Neuronal stem cell (in vitro differentiated cells): ENCODE results near the gene STAT5A.

Source experiments
- DNase-seq: peaks from one replicate; pipeline ENCODE4 v3.0.0-alpha.2; 2013; ENCODE audit warnings: low spot score
- H2AFZ ChIP-seq: one replicate; pipeline ENCODE4 v1.6.1; 2013; ENCODE audit warnings: mild to moderate bottlenecking, low read length, inconsistent platforms
- H2AK5ac ChIP-seq: 2 replicates; pipeline ENCODE4 v1.6.1; 2013; ENCODE audit warnings: low read depth, mild to moderate bottlenecking, inconsistent platforms, low read length, moderate library complexity, mixed read lengths
- H2BK120ac ChIP-seq: 2 replicates; pipeline ENCODE4 v1.6.1; 2013; ENCODE audit warnings: low read depth, mild to moderate bottlenecking, inconsistent platforms, low read length, moderate library complexity, mixed read lengths
- H2BK12ac ChIP-seq: one replicate; pipeline ENCODE4 v1.6.1; 2013; ENCODE audit warnings: low read length, inconsistent platforms
- H2BK15ac ChIP-seq: 2 replicates; pipeline ENCODE4 v1.6.1; 2013; ENCODE audit warnings: mild to moderate bottlenecking, low read length, inconsistent platforms, mixed read lengths
- H2BK5ac ChIP-seq: one replicate; pipeline ENCODE4 v1.6.1; 2013; ENCODE audit warnings: inconsistent platforms, mild to moderate bottlenecking, low read length, moderate library complexity
- H3K14ac ChIP-seq: one replicate; pipeline ENCODE4 v1.6.1; 2013; ENCODE audit warnings: low read length, inconsistent platforms
- H3K18ac ChIP-seq: 2 replicates; pipeline ENCODE4 v1.6.1; 2013; ENCODE audit warnings: low read length, inconsistent platforms
- H3K23ac ChIP-seq: 2 replicates; pipeline ENCODE4 v1.6.1; 2013; ENCODE audit warnings: low read depth, mild to moderate bottlenecking, mixed read lengths, low read length, inconsistent platforms; ENCODE audit not compliant: poor library complexity
- H3K27ac ChIP-seq: replicated peaks from 3 replicates; pipeline ENCODE4 v1.5.1; 2013; ENCODE audit warnings: low read length, inconsistent platforms
- H3K27me3 ChIP-seq, 3 experiments: 2 replicates each; pipeline ENCODE4 v1.6.1; 2013; ENCODE audit warnings: low read length in 3 of 3, mild to moderate bottlenecking in 2 of 3, inconsistent platforms in 1 of 3, low read depth in 1 of 3, mixed read lengths in 1 of 3, moderate library complexity in 1 of 3; ENCODE audit not compliant: control insufficient read depth in 3 of 3, insufficient read depth in 3 of 3
- H3K36me3 ChIP-seq, 2 donors: replicated peaks in 1 of 2; 2 replicates each; pipeline ENCODE4 v1.6.1; 2013; ENCODE audit warnings: low read length in 2 of 2; ENCODE audit not compliant: control insufficient read depth in 2 of 2, insufficient read depth in 2 of 2
- H3K4ac ChIP-seq: 2 replicates; pipeline ENCODE4 v1.6.1; 2013; ENCODE audit warnings: inconsistent platforms, mild to moderate bottlenecking, low read length, moderate library complexity
- H3K4me1 ChIP-seq, 2 donors: 1 replicate in 1 of 2; 2 replicates in 1 of 2; pipeline ENCODE4 v1.6.1; 2013; ENCODE audit warnings: low read length in 2 of 2, low read depth in 1 of 2; ENCODE audit not compliant: control insufficient read depth in 2 of 2, insufficient read depth in 1 of 2
- H3K4me2 ChIP-seq: one replicate; pipeline ENCODE4 v1.6.1; 2013; ENCODE audit warnings: mild to moderate bottlenecking, low read length, inconsistent platforms; ENCODE audit not compliant: insufficient read depth, poor library complexity, severe bottlenecking
- H3K4me3 ChIP-seq, 2 donors: 2 replicates each; pipeline ENCODE4 v1.5.1; 2013; ENCODE audit warnings: low read length in 2 of 2, mild to moderate bottlenecking in 2 of 2, inconsistent platforms in 1 of 2, moderate library complexity in 1 of 2
- H3K79me1 ChIP-seq: one replicate; pipeline ENCODE4 v1.6.1; 2013; ENCODE audit warnings: low read depth, mild to moderate bottlenecking, inconsistent platforms, low read length, moderate library complexity
- H3K9ac ChIP-seq: one replicate; pipeline ENCODE4 v1.6.1; 2013; ENCODE audit warnings: mild to moderate bottlenecking, low read depth, low read length, inconsistent platforms; ENCODE audit not compliant: poor library complexity
- H3K9me3 ChIP-seq, 2 donors: replicated peaks in 1 of 2; 2 replicates each; pipeline versions ENCODE3 to v1.6.1; 2013; ENCODE audit warnings: low read length in 2 of 2, mild to moderate bottlenecking in 2 of 2, inconsistent platforms in 1 of 2, low read depth in 1 of 2, mixed read lengths in 1 of 2, moderate library complexity in 1 of 2; ENCODE audit not compliant: control insufficient read depth in 2 of 2, insufficient read depth in 1 of 2
- H4K8ac ChIP-seq: one replicate; pipeline ENCODE4 v1.6.1; 2013; ENCODE audit warnings: low read depth, mild to moderate bottlenecking, inconsistent platforms, low read length, moderate library complexity
- H4K91ac ChIP-seq: one replicate; pipeline ENCODE4 v1.6.1; 2013; ENCODE audit warnings: low read length, low read depth, mild to moderate bottlenecking, inconsistent platforms; ENCODE audit not compliant: poor library complexity
- WGBS, 2 donors: extraction: QIAGEN DNeasy Blood & Tissue Kit; methylation state at CpG; one replicate each; pipeline ENCODE4 v1.1.7; 2013; ENCODE audit warnings: missing lambda C conversion rate in 2 of 2, mixed read lengths in 1 of 2; ENCODE audit not compliant: insufficient read length in 2 of 2, insufficient replicate concordance in 1 of 2; ENCODE audit errors: extremely low coverage in 2 of 2; 5-methylcytosine and 5-hydroxymethylcytosine counted together

Gene STAT5A

DNA sequence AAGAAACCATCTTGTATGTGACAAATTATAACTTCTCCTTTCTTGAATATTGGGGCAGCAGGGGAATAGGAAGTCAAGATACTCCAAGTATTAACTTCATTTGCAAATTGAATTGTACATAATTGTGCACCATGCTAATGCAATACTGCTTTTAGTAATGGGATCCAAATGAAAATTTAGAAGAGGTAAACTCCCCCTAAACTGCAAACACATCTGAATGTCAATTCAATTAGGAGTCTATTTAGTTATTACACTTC, 16.6 kb upstream of the STAT5A start:
- H4K8ac ChIP-seq: no peak overlapping the region
- no peak overlapping the region for H3K14ac ChIP-seq
- no peak overlapping the region for H3K4ac ChIP-seq
- peaks cover 0 to 9% of the 10 kb centered on the region in 2 donors for H3K4me1 ChIP-seq
- H2BK5ac ChIP-seq: no peak overlapping the region
- H3K9me3 ChIP-seq: no peaks in the 10 kb centered on the region
- no peak overlapping the region for H3K4me3 ChIP-seq
- no peaks in the 10 kb centered on the region for H3K79me1 ChIP-seq
- DNase-seq: no peak
- H3K4me2 ChIP-seq: no peak overlapping the region
- no peak overlapping the region for H3K9ac ChIP-seq
- H2AFZ ChIP-seq: no peak overlapping the region
- peaks cover 0 to 3% of the 10 kb centered on the region in 2 donors for H3K36me3 ChIP-seq
- no peak overlapping the region for H2AK5ac ChIP-seq
- no peaks in the 10 kb centered on the region for H3K27me3 ChIP-seq
- H3K27ac ChIP-seq: no peak overlapping the region
- no peak overlapping the region for H2BK120ac ChIP-seq
- no peak overlapping the region for H2BK15ac ChIP-seq
- H4K91ac ChIP-seq: no peak overlapping the region
- no peak overlapping the region for H3K18ac ChIP-seq
- no peak overlapping the region for H2BK12ac ChIP-seq
- no peak overlapping the region for H3K23ac ChIP-seq

DNA sequence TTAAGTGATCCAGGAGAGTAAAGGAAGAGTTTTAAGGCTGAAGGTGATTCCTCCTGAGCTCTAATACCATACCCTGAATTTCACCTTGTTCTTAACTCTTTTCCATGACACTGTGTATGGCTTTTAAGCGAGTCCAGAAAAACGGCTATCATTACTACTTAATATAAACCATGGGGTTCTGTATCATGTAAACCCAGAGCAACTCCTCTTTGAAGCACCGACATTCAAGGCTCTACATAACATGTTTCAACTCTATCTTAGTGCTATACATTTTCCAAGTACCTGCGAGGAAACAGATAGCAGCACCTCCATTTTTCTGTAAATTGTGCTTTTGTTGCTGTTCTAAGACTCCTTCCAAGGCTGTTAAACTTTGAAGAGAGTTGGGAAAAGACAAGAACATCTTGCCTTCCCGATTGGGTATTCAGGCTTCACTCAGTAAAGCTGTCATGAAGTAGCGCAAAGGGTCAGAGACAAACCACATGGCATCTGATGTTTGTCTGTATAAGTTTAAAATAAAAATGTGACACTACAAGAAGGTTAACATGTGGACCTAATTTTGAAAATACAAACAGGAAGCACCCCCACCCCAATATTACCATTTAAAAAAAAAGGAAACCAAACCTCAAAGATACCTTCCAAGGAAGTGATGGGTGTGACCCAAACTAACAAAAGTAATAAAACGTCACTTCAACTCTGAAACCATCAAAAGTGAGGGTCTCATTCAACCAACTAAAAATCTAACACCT, 16.0 kb upstream of the STAT5A start:
- Histone ChIP-seq H3K27me3 (no peaks in the 10 kb centered on the region), H2BK5ac (no peak overlapping the region), H2AFZ (no peak overlapping the region), H2BK15ac (no peak overlapping the region), H3K4ac (no peak overlapping the region), H3K79me1 (no peaks in the 10 kb centered on the region), H3K4me3 (no peak overlapping the region), H4K91ac (no peak overlapping the region), H3K9ac (no peak overlapping the region), H2AK5ac (no peak overlapping the region), H3K18ac (no peak overlapping the region), H3K4me1 (peaks cover 6 to 16% of the 10 kb centered on the region in 2 donors), H2BK12ac (no peak overlapping the region), H3K36me3 (no peaks in the 10 kb centered on the region), H3K9me3 (no peaks in the 10 kb centered on the region), H4K8ac (no peak overlapping the region), H2BK120ac (no peak overlapping the region), H3K14ac (no peak overlapping the region), H3K4me2 (no peak overlapping the region), H3K23ac (no peak overlapping the region), H3K27ac (no peak overlapping the region)
- no CpG with 5 or more reads among the region's 7 CpGs for WGBS, 2 donors
- DNase-seq: no peak

DNA sequence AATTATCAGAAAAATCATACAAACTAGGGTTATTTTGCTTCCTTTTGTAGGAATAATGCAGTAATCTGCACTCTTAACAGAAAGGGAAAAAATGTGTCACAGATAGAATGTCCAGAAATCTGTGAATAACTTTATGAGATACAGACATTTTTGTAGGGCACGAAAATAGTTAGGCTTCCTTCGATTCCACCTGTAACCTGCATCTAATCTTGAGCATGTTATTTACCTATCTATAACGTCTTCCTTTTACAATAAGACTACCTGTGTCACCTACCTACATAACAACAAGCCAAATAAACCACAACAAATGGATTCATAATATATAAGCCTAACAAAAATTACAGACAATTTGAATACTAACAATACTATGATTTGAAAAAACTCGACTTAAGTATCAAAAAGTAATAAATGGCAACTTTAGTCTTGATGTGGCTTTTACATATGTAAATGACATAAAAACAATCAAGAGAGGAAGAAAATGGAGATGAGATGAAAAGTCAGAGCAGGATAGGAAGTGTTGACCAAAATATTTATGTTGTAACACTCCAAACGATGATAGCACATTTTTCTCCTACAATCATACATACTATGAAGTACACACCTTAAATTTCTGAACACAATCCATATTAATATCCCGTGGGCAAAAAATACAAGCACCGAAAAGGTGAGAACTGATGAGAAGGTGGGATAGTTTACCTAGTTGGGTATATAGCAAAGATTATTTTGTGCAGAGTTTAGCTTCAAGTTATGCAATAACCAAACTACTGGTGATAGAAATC, 14.6 kb upstream of the STAT5A start:
- Histone ChIP-seq H3K9ac (no peak overlapping the region), H3K4ac (no peak overlapping the region), H3K23ac (no peak overlapping the region), H3K4me3 (peak overlapping the region in 1 of 2 donors; percentile 4), H2BK15ac (no peak overlapping the region), H2AFZ (no peak overlapping the region), H4K8ac (no peak overlapping the region), H3K27me3 (no peaks in the 10 kb centered on the region), H3K9me3 (no peaks in the 10 kb centered on the region), H2BK120ac (no peak overlapping the region), H4K91ac (no peak overlapping the region), H3K4me2 (no peak overlapping the region), H3K18ac (no peak overlapping the region), H3K27ac (no peak overlapping the region), H3K14ac (no peak overlapping the region), H3K36me3 (no peaks in the 10 kb centered on the region), H3K79me1 (no peaks in the 10 kb centered on the region), H2BK12ac (no peak overlapping the region), H2AK5ac (no peak overlapping the region), H3K4me1 (peaks cover 8 to 17% of the 10 kb centered on the region in 2 donors), H2BK5ac (no peak overlapping the region)
- DNase-seq: no peak
- WGBS, 2 donors: no CpG with 5 or more reads among the region's 7 CpGs

GRCh38 chr17:42274253-42274542, 14.1 kb upstream of the STAT5A start:
- Histone ChIP-seq H2AK5ac (no peak overlapping the region), H3K23ac (no peak overlapping the region), H2BK5ac (no peak overlapping the region), H4K8ac (no peak overlapping the region), H4K91ac (no peak overlapping the region), H2AFZ (no peak overlapping the region), H3K4ac (no peak overlapping the region), H3K4me1 (peaks cover 8 to 17% of the 10 kb centered on the region in 2 donors), H3K4me2 (no peak overlapping the region), H3K4me3 (peak overlapping the region in 1 of 2 donors; percentile 80), H2BK15ac (no peak overlapping the region), H3K9ac (no peak overlapping the region), H3K27me3 (no peaks in the 10 kb centered on the region), H3K27ac (no peak overlapping the region), H3K36me3 (no peaks in the 10 kb centered on the region), H3K79me1 (no peaks in the 10 kb centered on the region), H2BK12ac (no peak overlapping the region), H3K9me3 (no peaks in the 10 kb centered on the region), H3K18ac (no peak overlapping the region), H2BK120ac (no peak overlapping the region), H3K14ac (no peak overlapping the region)
- WGBS, 2 donors: no CpG with 5 or more reads among the region's 3 CpGs
- DNase-seq: no peak
